H1 (cell line): Measurements from ENCODE around the gene CLCA1. TPM values are rescaled to one million over a fixed set of nuclear protein-coding genes. Genes with fewer than 3 reads are reported as not detected.

ENCODE experiments used
- CREB1 ChIP-seq: IDR thresholded peaks from 2 replicates; pipeline ENCODE4 v1.6.1; 2012; ENCODE audit warnings: inconsistent platforms
- FOSL1 ChIP-seq: IDR thresholded peaks from 2 replicates; pipeline ENCODE4 v1.6.1; 2011; ENCODE audit warnings: mild to moderate bottlenecking, low read depth, low read length, moderate library complexity; ENCODE audit not compliant: insufficient read depth
- GTF2F1 ChIP-seq: IDR thresholded peaks from 2 replicates; pipeline ENCODE4 v1.6.1; 2012; ENCODE audit warnings: low read depth, low read length, improper control_type of control experiment, borderline replicate concordance
- HDAC2 ChIP-seq, 2 experiments: fragments of 300-600 bp in 1 of 2; sonication (generic) in 1 of 2; IDR thresholded peaks; 2 replicates each; pipeline ENCODE4 v1.6.1; 2011 to 2012; ENCODE audit warnings: low read depth in 2 of 2, low read length in 2 of 2, mild to moderate bottlenecking in 2 of 2, moderate library complexity in 2 of 2, borderline replicate concordance in 1 of 2, inconsistent platforms in 1 of 2
- RFX5 ChIP-seq: IDR thresholded peaks from 2 replicates; pipeline ENCODE4 v1.6.1; 2011; ENCODE audit warnings: low read depth, low read length, improper control_type of control experiment, borderline replicate concordance
- polyA plus RNA-seq, 7 experiments: library from polyadenylated mRNA; depleted of rRNA in 3 of 7; stranded (reverse) in 5 of 7; unstranded in 2 of 7; fragments of >200 nt in 5 of 7; fragments of 200-250 nt in 2 of 7; gene quantifications; 1 replicate in 5 of 7; 2 replicates in 1 of 7; 4 replicates in 1 of 7; pipeline versions ENCODE4 v1.2.1 to v1.2.3, GENCODE V29; 2011 to 2013; ENCODE audit warnings: missing spikeins in 2 of 7, mixed read lengths in 2 of 7
- total RNA-seq: library from RNA; stranded (reverse); fragmentation: NEBNext Ultra II Directional; extraction: Animal tissue kit (Norgen Biotek cat#: 25700); gene quantifications from 2 replicates; pipeline ENCODE4 v1.2.1, GENCODE V29; 2021

CLCA1 gene
- total and polyA plus RNA-seq, 2 of the 8 experiments (the other 6 are each of a cell fraction or from before 2014, with no cell fraction given) = not detected

DNA sequence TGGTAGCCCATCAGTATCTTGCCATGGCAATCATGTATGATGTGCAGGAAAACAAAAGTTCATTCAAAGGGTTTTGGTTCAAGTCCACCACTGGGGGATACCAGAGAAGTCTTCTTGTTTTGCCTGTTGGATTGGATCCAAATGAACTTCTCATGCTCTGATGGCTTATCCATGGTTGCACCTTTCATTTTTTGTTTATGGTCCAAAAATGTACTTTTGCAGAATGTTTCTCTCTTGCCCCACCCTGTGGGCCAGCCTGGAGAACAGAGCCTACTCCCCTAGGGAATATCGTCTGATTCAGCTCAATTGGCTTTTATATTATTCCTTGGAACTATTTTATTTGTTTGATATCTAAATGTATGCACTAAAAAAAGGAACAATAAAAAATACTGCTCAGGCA, 20.1 kb upstream of the CLCA1 start (continued):
- no peak for TF ChIP-seq FOSL1
- no peak for TF ChIP-seq CREB1
- no peak for TF ChIP-seq HDAC2 (IDR thresholded peaks at IDR 0.05; ENCODE audit: borderline replicate concordance in 1 of 2, low read depth in 2 of 2, low read length in 2 of 2)
- no peak for TF ChIP-seq RFX5
- no peak for TF ChIP-seq GTF2F1
